GM18526 (cell line): ENCODE data around the gene TMPRSS6.

Experiments
- POLR2A ChIP-seq: IDR thresholded peaks from 3 replicates; pipeline ENCODE4 v1.6.1; 2011; ENCODE audit not compliant: insufficient read length; ENCODE audit errors: extremely low read depth

The TMPRSS6 gene

GRCh38 chr22:37057796-37058510, 51.6 kb downstream of the TMPRSS6 start:
- TF ChIP-seq POLR2A, result no peak

- no peak for TF ChIP-seq POLR2A
Observed at GRCh38 chr22:37057226-37057625, 52.3 kb downstream of the TMPRSS6 start.

GRCh38 chr22:37056246-37056645, 53.3 kb downstream of the TMPRSS6 start:
- no peak for TF ChIP-seq POLR2A

GRCh38 chr22:37054600-37055365, 54.7 kb downstream of the TMPRSS6 start:
- no peak for TF ChIP-seq POLR2A

GRCh38 chr22:37054056-37054395, 55.5 kb downstream of the TMPRSS6 start:
- no peak for TF ChIP-seq POLR2A

- no peak for TF ChIP-seq POLR2A
Observed at GRCh38 chr22:37053310-37054055, 56.0 kb downstream of the TMPRSS6 start.

- no peak for TF ChIP-seq POLR2A
Observed at GRCh38 chr22:37052386-37053309, 56.9 kb downstream of the TMPRSS6 start.

- TF ChIP-seq POLR2A, result peak; percentile 31
Observed at GRCh38 chr22:37051391-37052385, 57.8 kb downstream of the TMPRSS6 start, which contains the start of gene KCTD17. Gene KCTD17 (plus strand): TSS chr22:37051742. CDS start chr22:37051761, 19 bp downstream.

- no peak for TF ChIP-seq POLR2A
Observed at GRCh38 chr22:37050913-37051312, 58.6 kb downstream of the TMPRSS6 start.

GRCh38 chr22:37049224-37049623, 60.3 kb downstream of the TMPRSS6 start:
- no peak for TF ChIP-seq POLR2A

GRCh38 chr22:37048133-37048532, 61.4 kb downstream of the TMPRSS6 start:
- TF ChIP-seq POLR2A, result no peak

GRCh38 chr22:37047006-37047405, 62.5 kb downstream of the TMPRSS6 start:
- TF ChIP-seq POLR2A, result no peak

- no peak for TF ChIP-seq POLR2A
Observed at GRCh38 chr22:37046589-37046988, 62.9 kb downstream of the TMPRSS6 start.

- TF ChIP-seq POLR2A, result no peak
Observed at GRCh38 chr22:37045958-37046357, 63.6 kb downstream of the TMPRSS6 start.
